GM18867 (cell line): ENCODE results near the gene REXO1.
"Not testable (repeated sequence)": the region's sequence is repeated elsewhere in the genome, so short reads cannot be mapped to it uniquely, and the experiment has no call there.

Source experiments
- ATAC-seq: cut with Tn5 transposase; IDR thresholded peaks from one replicate; pipeline ENCODE4 v1.9.1; 2021; ENCODE audit warnings: mild to moderate bottlenecking, moderate library complexity; ENCODE audit not compliant: unreplicated experiment

Gene REXO1, protein sequence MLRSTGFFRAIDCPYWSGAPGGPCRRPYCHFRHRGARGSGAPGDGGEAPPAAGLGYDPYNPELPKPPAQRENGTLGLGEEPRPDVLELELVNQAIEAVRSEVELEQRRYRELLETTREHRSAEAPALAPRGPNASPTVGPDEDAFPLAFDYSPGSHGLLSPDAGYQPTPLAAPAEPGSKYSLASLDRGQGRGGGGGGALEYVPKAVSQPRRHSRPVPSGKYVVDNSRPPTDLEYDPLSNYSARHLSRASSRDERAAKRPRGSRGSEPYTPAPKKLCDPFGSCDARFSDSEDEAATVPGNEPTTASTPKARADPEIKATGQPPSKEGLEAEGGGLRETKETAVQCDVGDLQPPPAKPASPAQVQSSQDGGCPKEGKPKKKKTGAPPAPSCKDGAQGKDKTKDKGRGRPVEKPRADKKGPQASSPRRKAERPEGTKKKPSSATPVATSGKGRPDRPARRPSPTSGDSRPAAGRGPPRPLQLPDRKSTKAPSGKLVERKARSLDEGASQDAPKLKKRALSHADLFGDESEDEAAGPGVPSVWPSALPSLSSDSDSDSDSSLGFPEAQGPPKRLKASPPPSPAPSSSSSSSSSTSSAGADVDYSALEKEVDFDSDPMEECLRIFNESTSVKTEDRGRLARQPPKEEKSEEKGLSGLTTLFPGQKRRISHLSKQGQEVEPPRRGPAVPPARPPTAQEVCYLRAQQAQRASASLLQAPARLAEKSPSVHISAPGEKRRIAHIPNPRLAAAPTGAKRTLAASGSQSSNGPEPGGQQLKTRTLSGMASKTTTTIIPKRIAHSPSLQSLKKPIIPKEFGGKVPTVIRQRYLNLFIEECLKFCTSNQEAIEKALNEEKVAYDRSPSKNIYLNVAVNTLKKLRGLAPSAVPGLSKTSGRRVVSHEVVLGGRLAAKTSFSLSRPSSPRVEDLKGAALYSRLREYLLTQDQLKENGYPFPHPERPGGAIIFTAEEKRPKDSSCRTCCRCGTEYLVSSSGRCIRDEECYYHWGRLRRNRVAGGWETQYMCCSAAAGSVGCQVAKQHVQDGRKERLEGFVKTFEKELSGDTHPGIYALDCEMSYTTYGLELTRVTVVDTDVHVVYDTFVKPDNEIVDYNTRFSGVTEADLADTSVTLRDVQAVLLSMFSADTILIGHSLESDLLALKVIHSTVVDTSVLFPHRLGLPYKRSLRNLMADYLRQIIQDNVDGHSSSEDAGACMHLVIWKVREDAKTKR

DNA sequence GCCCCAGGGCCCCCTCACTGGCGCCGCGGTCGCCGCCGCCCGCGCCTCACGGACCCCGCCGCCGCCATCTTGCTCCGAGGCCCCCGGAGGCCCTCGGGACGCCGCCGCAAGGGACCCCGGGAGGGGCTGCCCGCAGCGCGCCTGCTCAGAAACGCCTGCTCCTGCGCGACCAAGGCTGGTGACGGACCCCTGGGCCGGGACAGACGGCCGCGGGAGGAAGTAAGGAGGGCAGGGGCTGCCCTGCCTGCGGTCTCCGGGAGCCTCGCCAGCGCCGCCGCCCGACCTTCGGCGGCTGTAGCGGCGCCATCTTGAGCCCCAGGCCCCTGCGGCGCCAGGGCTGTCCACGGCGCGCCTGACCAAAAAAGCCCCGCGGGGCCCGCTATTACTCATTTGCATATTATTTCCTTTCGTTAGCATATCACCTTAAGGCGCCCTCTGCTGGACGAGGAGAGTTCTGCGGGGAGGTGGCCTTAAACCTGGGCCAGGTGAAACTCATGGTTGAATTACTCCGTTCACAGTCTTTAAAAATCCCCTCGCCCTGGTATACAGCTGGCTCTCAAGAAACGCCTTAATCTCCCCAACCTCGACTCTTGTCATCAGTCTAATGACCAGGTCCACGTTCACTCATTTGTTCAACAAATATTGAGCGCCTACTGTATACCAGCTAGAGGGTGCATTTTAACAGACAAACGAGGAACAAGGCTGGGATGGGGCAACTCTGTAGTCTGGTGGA is at the start of gene REXO1:
Gene REXO1, minus strand, starts transcription at position 85 of the 733 bp plus-strand sequence. CDS start 125 bp downstream, outside the sequence.
- ATAC-seq, result peak; percentile 63

DNA sequence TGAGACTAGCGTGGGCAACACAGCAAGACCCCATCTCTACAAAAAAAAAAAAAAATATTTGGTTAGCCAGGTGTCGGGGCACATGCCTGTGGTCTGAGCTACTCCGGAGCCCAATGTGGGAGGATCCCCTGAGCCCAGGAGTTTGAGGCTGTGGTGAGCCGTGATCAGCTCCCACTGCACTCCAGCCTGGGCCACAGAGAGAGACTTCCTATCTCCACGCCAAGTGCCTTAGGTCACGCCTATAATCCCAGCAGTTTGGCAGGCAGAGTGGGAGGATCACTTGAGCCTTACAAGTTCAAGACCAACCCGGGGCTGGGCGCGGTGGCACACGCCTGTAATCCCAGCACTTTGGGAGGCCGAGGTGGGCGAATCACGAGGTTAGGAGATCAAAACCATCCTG is 48.2 kb upstream of the REXO1 start:
- no peak for ATAC-seq

DNA sequence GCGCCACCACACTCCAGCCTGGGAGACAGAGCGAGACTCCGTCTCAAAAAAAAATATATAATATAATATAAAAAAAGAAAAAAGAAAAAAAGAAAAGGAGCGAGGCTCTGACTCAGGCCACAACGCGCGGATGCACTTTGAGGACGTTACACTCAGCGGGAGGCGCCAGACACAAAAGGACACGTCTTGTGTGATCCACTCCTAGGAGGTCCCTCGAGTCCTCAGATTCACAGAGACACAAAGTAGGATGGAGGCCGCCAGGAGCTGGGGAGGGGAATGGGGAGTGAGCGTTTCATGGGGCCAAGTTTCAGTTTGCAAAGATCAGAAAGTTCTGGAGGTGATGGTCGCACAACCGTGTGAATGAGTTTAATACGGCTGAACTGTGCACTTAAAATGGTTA is 45.5 kb upstream of the REXO1 start:
- ATAC-seq, result no peak

DNA sequence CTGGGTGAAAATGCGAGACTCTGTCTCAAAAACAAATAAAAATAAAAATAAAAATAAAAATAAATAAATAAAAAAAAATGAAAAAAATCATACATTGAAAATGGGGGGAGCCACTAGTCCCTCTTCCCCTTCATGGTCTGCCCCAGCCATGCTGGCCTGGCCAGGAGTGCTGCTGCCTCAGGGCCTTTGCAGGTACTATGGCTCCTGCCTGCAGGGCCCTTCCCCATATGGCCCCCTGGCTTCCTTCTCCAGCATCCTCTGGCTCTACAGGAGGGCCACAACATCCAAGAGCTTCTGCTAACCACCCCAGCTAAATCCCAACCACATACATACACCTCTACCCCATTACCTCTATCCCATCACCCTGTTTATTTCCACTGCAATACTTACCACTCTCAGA is 41.6 kb upstream of the REXO1 start:
- no peak for ATAC-seq

DNA sequence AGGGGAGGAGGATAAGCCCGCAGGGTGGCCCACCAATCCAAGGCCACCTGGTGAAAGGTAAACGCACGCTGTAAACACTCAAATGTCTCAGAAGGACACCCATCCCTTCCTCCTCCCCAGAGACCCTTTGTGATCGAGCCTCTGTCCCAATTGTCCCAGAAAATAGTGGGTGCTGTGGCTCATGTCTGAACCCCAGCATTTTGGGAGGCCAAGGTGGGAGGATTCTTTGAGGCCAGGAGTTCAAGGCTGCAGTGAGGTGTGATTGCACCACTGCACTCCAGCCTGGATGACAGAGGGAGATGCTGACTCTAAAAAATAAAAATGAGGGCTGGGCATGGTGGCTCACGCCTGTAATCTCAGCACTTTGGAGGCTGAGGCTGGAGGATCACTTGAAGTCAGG is 40.1 kb upstream of the REXO1 start:
- no peak for ATAC-seq

DNA sequence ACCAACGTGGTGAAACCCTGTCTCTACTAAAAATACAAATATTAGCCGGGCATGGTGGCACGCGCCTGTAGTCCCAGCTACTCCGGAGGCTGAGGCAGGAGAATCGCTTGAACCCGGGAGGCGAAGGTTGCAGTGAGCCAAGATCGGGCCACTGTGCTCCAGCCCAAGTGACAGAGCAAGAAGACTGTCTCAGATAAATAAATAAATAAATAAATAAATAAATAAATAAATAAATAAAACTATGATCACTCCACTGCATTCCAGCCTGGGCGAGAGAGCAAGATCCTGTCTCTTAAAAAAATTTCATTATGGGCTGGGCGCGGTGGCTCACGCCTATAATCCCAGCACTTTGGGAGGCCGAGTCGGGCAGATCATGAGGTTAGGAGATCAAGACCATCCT is 38.1 kb upstream of the REXO1 start:
- ATAC-seq, result not testable (repeated sequence)

DNA sequence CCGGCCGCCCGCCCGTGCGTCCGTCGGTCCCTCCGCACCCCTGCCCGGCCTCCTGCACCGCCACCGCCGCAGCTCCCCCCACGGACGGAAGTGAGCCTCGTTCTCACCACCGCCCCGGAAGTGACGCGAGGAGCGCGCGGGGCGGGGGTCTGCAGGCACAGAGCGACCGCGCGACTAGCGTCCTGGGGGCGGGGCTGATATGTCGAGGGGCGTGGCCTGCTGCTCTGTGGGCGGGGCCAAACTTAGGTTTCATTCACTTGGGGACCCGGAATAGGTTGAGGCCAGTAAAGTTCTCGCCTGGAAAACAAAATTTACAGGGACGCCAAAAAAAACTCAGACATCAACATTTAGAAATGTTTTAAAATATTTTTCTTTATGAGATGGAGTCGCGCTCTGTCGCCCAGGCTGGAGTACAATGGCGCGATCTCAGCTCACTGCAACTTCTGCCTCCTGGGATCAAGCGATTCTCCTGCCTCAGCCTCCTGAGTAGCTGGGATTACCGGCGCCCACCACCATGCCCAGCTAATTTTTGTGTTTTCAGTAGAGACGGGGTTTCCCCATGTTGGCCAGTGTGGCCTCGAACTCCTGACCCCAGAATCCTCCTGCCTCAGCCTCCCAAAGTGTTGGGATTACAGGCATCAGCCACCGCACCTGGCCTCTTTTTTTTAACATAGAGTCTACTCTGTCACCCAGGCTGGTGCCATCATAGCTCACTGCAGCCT is 37.3 kb upstream of the REXO1 start, which contains the start of gene ABHD17A:
Gene ABHD17A, minus strand, starts transcription at position 99 of the 722 bp plus-strand sequence. CDS start 3,930 bp downstream, outside the sequence.
- ATAC-seq, result peak; percentile 80

DNA sequence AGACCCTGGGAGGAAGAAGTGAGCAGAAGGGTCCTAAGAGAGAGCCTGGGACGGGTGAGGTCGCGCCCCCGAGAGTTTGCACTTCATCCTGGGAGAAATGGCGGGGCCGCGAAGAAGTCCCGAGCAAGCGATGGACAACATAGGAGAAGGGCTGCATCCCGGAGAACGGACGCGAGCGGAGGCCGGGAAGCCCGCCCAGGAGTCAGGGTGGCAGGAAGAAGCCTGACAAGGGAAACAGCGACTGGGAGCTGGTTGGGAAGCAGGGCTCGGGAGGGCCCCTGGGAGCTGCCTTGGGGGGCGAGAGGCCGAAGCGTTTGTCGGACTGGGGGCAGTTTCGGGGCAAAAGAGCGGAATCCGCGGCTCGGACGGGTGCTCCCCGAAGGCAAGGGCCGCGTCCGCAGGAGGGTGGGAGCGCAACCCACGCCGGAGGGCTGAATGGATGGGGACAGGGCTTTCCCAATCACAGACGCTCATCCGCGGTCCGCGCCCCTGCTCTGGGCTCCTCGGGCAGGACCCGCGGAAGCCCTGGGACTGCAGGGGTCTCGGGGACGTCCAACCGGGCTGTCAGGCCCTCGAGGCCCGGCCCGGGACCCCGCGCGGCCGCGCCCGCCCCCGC is 36.5 kb upstream of the REXO1 start:
- ATAC-seq, result peak; percentile 17

DNA sequence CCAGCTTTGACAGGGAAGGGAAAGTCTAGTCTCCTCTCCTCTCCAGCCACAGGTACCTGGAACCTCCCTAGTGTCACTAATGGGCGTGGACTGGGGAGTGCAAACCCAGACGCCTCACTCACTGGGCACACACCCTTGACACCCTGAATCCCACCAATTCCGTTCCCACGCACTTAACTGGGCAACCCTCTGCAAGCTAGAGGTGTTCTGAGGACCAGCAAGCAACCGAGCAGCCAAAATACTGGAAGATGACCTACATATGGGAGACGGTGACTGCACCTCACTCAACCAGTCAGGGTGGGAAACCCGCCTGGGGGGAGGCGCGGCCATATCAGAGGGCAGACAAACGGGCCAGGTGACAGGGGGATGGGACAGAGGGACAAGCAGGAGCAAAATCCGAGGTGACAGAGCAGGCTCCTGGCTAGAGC is 36.0 kb upstream of the REXO1 start:
- ATAC-seq, result no peak

DNA sequence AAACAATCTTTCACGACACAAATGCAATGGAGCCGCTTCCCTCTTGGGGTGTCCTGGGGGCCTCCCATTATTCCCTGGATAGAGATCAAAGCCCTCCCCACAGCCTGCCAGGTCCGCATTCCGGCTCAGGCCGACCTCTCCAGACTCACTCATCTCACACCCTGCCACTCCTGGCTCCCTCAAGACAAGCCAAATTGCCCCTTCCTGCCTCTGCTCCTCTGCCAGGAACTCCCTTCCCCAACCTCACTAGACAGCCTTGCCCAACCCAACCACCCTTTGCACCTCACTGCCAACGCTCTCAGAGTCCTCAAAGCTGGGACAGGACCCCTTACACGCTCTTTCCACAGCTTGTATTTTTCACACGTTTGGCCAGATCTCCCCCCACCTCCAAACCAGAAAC is 35.5 kb upstream of the REXO1 start:
- no peak for ATAC-seq

DNA sequence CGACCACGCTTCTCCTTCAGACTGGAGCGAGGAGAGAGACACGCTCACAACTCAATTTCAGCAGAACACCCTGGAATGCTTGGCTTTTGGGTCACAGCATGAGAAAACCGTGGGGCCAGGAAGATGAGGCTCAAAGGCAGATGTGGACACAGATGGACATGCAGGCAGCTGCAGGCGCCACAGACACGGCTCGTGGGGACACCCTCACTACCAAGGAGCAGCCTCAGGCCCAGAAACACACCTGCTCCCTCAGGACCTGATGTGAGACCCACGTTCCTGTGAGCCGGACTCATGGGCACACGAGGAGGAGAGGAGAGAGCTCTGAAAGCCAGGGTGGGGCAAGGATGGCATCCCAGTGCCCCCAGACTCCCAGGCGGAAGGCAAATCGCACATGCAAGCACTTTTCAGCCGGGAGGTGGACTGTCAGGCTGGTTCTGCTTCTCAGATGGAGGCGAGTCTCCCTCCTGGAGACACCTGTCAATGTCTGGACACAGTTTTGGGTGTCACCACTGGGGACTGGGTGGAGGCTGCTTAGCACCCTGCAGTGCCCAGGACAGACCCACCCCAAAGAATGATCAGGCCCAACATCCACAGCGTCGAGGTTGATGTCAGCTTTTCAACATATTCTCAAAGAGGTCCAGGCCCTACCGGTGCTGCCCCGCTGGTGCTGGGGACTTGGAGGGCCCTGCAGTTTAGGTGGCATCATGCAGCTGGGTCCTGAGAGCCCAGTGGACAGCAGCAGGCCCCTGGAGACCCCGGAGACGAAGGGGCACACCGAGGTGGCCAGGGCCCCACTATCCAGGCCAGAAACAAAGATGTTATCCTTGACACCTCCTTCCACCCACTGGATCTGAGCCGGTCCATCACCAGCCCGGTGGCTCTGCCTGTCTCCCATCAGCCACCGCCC is 34.8 kb upstream of the REXO1 start:
- no peak for ATAC-seq

DNA sequence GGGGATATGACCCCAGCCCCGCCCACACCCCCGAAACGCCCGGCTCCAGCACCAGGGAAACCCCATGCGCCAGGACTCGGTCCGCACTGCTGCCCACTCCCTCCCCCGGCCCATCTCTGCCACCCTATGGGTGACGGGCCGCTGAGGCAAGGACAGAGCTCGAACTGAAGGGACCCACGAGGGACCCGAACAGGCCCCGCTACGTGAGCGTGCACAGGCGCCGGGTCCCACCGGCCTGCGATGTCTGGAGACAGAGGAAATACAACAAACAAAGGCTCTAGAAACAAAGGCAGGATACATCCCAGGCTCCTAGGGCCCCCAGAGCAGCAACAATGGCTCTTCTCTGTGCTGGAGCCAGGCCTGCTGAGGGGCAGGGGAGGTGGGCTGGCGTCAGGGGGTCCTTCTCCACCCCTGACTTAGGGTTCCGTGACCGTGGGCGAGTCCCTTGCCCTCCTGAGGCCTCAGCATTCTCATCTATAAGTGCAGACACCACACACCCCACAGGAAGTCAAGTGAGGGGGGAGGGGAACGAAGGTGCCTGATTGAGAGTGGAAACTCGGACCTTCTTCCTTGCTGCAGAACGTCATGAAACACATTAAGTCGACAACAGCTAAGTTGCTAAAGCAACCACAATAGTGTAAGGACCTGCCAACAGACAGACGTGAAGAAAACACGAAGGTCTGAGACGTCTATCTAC is 34.0 kb upstream of the REXO1 start:
- no peak for ATAC-seq

DNA sequence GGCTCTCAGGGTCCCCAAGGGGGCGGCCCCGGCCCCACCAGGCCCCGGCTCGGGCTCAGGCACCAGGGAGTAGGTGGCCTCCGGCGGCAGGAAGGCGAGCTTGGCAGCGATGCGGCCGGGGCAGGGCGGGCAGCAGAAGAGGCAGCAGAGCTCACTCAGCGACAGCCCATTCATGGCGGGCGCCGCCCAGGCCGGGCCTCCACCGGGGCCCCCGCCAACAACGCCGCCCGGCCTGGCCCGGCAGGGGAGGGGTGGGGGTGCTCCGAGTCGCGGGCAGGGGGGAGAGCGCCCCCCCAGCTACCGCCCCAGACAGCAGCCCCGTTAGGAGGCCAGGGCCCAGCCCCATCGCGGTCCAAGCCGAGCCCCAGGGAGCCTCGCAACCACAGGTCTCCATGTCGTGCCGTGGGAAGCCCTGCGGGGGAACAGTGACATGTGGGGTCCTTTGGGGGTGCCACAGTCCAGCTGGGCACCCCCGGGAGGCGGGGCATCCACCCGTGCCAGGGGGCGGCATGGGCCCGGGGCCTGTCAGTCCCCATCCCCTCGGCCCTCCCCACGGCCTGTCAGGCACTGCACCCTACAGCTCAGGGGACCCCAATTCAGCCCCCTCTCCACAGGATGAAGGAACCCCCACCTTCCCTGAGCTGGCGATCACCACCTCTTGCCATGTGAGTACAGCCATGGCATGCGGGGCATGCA is 33.3 kb upstream of the REXO1 start:
- not testable (repeated sequence) for ATAC-seq

DNA sequence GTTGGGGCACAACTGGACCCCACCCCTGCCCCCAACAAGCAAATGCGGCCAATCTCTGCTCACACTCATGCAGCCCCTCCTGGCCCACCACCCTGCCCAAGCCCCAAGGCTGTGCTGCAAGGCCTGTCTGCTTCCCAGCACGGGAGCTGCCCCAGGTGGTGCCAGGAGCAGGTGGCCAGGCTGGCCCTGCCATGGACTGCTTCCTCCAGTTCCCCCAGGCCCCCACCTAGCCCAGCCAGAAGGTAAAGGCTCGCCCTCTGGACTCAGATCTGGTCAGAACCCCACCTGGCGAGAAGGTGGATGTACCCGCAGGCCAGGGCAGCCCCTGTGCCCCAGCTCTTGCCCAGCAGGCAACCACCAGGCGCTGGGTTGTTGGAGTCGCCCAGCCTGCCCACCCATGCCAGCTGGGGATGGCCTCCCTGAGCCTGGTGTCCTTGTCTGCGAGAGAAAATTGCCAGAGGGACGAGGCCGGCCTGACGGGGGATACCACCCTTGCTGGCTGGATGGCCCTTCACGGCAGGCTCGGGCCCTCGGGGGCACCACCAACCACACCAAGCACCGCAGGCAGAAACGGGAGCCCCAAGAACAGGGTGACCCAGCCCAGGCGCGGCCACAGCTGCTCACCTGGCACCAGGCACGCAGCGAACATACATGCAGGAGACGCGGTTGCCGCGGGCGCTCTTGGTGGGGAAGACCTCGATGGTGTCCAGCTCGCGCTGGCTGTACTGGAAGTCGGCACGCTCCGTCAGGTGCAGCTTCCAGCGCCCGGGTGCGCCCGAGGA is 32.5 kb upstream of the REXO1 start:
- ATAC-seq, result no peak

DNA sequence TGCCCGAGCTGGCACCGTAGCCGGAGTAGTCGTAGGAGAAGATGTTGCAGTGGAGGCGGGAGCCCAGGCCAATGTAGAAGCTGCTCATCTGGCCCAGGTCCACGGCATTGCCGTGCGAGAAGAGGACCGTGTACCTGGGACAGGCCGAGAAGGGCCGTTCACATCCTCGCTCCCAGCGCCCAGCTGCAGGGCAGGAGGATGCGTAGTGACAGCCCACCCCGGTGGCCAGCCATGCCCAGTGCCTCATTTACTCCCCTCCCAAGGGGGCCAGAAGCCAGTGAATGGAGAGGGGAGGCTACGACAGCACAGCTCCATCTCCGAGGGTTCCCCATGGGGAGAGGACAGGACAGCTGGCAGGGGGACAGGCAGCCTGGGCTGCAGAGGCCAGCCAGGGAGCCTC is 31.7 kb upstream of the REXO1 start:
- not testable (repeated sequence) for ATAC-seq

DNA sequence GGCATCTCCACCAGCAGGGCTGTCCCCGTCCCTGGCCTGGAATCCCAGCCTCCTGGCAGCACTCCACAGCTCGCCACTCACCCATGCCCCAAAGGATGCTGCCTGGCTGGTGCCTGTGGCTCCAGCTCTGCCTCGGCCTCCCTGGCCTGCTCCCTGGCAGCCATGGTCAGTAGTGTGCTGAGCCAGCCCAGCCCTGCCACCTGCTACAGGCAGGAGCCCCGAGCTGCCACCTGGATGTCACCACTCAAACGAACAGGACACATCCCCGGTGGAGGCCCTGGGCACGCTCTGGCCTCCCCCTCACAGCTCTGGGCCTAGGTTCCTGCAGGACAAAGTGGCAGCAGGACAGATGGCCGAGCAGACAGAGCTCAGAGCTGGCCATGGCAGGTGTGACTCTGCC is 30.3 kb upstream of the REXO1 start:
- not testable (repeated sequence) for ATAC-seq
